GM08714 (cell line): ENCODE results near the gene FGL2.
A peak's percentile ranks its signal among the peaks of the same experiment; 100 is the strongest.
"Not testable (repeated sequence)": the region's sequence is repeated elsewhere in the genome, so short reads cannot be mapped to it uniquely, and the experiment has no call there.

Experiments used
- H3K4me3 ChIP-seq: fragments of 200-500 bp; sonication (Bioruptor generic); 2 replicates; pipeline ENCODE4 v1.5.1; 2014; ENCODE audit warnings: mild to moderate bottlenecking, low read length, inconsistent platforms
- ZNF274 ChIP-seq: IDR thresholded peaks from 2 replicates; pipeline ENCODE4 v1.6.1; 2012; ENCODE audit warnings: mild to moderate bottlenecking, low read depth, low read length

The FGL2 gene, protein sequence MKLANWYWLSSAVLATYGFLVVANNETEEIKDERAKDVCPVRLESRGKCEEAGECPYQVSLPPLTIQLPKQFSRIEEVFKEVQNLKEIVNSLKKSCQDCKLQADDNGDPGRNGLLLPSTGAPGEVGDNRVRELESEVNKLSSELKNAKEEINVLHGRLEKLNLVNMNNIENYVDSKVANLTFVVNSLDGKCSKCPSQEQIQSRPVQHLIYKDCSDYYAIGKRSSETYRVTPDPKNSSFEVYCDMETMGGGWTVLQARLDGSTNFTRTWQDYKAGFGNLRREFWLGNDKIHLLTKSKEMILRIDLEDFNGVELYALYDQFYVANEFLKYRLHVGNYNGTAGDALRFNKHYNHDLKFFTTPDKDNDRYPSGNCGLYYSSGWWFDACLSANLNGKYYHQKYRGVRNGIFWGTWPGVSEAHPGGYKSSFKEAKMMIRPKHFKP

DNA sequence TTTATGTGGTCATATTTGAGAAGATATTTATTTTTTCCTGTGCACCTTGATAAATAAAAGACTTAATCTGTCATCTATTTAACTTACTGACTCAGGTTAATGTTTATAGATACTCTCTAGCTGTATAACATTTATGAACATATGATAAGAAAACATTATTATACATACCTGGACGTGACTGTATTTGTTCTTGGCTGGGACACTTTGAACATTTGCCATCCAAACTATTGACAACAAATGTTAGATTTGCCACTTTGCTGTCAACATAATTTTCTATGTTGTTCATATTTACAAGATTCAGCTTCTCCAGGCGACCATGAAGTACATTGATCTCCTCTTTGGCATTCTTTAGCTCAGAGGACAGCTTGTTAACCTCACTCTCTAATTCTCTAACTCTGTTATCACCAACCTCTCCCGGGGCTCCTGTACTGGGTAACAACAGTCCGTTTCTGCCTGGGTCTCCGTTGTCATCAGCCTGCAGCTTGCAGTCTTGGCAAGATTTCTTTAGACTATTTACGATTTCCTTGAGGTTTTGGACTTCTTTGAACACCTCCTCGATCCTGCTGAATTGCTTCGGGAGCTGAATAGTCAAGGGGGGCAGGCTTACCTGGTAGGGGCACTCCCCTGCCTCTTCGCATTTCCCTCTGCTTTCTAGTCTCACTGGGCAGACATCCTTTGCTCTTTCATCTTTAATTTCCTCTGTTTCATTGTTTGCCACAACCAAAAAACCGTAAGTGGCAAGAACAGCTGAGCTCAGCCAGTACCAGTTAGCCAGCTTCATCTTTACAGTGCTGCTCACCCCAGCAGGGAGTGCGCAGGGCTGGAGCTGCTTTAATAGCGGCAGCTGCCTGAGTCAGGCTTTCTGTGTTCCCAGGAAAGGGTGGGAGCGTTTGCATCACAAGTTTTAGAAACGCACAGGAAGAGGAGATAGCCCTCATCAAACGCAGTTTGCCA is at the start of gene FGL2:
Gene FGL2 (minus strand): TSS at position 807 of the 954 bp plus-strand sequence. CDS start 26 bp downstream, at position 781.
- no peak for TF ChIP-seq ZNF274
- H3K4me3 ChIP-seq: peak within 1 kb of the TSS; percentile 56; the same call in 1 of the 2 replicates

DNA sequence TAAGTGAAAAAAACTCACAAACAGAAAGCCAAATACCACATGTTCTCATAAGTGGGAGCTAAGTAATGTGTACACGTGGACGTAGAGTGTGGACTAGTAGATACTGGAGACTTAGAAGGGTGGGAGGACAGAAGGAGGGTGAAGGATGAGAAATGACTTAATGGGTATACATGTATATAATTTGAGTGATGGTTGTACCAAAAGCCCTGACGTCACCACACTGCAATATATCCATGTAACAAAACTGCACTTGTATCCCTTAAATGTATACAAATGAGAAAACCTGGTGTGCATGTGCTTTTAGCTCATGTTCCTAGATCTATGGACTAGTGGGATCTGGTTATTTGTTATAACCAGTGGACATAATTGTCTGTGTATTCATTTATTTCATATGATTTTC is 48.5 kb upstream of the FGL2 start:
- TF ChIP-seq ZNF274: no peak
- H3K4me3 ChIP-seq: no peak overlapping the region

DNA sequence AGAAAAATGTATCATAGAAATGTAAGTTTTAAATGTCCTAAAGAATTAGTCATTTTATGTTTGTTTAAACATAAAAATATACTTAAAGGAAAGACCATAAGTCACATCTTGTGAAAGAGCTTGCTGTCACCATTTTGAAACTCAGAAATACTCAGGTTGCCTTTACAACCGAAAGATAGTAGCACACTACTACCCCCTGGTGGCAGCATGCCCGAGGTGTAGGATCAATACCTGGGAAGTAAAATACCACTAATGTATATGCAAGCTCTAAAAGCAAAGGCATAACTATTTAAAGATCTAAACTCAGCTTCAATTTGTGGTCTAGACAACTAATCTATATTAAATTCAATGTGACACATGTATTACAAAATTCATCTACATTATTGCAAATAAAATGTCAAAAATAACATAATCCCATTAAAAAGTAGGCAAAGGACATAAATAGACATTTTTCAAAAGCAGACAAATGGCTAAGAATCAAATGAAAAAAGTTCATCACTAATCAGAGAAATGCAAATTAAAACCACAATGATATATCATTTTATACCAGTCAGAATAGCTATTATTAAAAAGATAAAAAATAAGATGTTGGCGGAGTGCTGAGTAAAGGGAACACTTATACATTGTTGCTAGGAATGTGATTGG is 47.7 kb upstream of the FGL2 start:
- H3K4me3 ChIP-seq: no peak overlapping the region
- no peak for TF ChIP-seq ZNF274

DNA sequence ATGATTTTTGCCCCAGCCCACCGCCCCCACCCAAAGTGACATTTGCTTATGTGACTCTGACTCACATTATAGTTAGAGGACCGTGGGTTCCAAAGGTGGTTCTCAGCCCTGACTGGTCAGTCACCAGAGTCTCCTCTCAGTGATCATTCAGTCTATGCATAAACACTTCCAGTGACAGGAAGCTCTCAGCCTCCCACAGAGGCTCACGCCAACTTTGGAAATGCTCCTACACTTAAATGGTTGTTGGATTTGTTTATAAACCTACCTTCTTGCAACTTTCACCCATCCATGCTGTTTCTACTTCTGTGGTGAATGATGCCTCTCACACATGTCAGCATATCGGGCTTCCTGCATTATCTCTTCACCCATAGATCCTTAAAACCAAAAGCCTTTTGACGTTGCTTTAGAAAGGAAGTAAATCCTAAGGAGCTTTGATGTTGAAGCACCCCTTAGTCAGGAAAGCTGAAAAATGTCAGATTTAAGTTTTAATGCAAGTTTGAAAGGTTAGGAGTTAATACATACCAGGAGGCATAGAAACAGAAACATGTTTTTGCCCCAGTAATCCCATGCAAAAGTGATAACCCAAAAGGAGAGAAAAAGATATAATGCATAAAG is 46.5 kb upstream of the FGL2 start:
- TF ChIP-seq ZNF274: no peak
- no peak overlapping the region for H3K4me3 ChIP-seq

DNA sequence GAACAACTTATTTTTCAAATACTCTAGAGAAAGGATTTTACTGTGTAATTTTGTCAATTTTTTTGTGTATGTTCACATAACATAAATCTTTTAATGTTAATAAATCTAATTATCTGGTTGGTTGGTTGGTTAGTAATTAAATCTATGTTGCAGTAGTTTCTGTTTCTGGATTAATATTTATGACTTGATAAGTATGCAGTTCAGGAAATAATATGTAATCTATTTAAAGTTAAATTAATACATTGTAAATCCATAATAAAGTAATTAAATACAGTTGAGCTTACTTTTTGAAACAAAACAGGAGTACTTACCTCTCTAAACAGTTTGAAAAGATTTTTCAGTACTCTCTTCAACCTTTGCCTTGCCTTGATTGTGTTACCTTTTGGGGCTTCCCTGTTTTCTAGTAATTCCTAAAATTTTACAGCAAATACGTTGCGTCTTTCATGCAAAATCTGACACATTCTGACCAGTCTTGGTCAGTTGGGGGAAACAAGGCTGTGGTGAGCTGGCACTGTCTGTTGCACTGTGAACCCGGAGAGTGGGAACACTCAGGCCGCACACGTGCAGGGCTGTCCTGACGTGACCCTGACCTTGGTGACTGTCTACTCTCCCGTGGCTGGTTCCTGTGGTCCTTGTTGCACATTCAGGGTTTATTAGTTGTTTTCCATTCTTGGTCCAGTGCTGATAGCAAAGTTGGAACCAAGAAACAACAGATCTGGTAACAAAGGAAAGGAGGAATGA is 45.6 kb upstream of the FGL2 start:
- TF ChIP-seq ZNF274: no peak

DNA sequence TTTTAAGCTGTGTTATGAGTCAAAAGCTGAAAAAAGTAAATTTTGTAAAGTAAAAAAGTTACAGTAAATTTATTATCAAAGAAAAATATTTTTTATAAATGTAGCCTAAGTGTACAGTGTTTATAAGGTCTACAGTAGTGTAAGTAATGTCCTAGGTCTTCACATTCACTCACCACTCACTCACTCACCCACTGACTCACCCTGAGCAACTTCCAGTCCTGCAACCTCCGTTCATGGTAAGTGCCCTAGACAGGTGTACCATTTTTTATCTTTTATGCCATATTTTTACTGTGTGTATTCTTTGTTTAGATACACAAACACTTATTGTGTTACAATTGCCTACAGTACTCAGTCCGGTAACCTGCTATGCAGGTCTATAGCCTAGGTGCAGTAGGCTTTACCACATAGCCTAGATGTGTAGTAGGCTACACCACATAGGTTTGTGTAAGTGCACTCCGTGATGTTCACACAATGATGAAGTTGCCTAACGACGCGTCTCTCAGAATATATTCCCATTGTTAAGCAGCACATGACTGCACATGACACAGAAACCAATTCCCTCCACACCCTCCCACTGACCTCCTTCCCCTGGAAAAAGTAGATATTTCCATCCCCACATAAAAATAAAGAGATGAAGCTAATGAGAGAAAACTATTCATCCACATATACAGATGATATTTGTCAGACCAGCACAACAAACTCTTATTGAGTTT is 44.8 kb upstream of the FGL2 start:
- no peak overlapping the region for H3K4me3 ChIP-seq
- TF ChIP-seq ZNF274: no peak

More for the DNA sequence above, 45.6 kb upstream of the FGL2 start:
- no peak overlapping the region for H3K4me3 ChIP-seq

DNA sequence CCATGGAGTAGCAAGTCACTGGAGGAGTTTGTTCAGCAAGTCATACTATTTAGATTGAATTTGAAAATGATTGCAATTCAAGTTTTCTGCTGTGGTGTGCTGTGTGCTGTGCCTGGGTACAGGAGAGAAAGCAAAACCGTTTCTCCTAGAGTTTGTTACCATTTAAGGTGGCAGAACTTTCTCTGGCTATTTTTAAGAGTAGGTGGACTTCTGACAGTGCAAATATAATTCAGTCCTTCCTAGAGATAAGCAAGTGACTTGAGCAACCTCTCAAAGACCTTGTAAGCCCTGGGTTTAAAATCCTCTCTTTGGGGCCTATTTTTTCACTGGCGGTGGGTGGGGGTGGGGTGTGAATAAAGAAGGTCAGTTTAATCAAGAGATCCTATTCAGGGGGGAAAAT is 42.9 kb upstream of the FGL2 start:
- no peak overlapping the region for H3K4me3 ChIP-seq
- TF ChIP-seq ZNF274: no peak

DNA sequence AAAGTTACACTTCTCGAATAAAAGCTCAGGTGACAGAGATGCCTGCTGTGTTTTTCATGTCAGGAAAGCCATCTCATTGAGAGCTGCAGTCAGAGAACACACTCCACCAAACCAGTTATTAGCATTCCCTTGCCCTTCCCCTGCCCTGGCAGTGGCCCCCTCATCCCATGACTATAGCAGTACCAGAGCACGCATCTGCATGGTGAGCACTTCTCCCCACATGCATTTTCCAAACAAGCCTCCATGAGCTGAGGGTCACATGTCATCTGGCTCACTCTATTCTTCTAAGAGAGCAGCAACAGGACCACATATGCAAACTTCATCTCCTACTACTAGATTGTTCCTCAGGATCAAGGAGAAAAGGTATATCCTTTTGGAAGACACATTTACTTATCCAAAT is 42.4 kb upstream of the FGL2 start:
- no peak overlapping the region for H3K4me3 ChIP-seq
- TF ChIP-seq ZNF274: no peak

DNA sequence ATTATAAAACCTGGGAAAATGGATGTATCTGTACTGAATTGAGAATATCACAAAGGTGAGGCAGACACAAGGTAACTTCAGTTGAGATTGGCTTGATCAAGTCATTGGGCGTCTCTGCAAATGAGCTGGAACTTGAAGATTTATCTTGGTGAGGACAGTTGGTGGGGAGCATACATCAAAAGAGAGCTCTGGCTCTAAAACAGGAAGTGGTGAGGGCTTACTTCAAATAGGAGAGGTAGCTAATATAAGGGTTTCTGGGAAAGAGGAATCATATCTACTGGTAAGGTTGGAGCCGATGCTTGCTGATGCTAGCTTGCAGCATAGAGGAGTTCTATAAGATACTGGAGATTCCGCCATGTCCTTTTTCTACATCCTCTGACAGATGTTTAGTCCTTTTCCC is 39.9 kb upstream of the FGL2 start:
- H3K4me3 ChIP-seq: no peak overlapping the region
- TF ChIP-seq ZNF274: no peak

DNA sequence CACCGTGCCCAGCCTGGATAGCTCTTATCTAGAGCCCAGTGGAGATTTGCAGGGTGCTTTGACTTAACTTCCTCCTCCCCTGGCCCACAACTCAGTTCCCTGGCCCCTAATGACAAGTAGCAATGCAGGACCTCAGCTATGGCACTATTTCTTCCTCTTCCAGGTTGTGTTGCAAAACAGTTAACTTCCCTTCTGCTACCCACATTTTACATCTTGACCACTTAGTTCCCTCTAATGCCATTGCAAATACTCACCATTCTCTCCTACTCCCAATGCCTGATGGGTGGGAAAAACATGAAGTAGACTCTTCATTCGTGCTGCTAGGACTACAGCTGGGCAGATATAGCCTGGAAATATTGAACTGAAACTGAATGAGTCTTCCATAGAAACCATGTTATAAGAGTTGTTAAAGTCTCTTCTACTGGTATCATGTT is 39.1 kb upstream of the FGL2 start:
- H3K4me3 ChIP-seq: no peak overlapping the region
- TF ChIP-seq ZNF274: no peak

DNA sequence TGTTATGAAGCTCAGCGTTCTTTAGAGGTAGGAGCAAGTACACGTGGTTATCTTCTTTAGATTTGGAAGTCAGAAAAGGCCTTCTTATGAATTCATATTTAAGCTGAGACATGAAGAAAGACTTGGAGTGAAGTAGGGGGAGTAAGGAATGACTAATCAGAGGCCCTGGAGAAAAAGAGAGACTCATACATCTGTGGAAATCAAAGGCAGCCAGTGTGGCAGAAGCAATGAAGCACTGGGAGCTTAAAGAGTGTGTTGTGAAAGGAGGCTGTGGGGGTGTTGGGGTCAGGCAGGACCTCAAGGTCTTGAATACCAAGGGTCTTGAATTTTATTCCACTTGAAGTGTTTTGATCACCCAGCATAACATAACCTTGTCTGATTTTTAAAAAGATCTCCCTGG is 35.7 kb upstream of the FGL2 start:
- TF ChIP-seq ZNF274: no peak
- no peak overlapping the region for H3K4me3 ChIP-seq

DNA sequence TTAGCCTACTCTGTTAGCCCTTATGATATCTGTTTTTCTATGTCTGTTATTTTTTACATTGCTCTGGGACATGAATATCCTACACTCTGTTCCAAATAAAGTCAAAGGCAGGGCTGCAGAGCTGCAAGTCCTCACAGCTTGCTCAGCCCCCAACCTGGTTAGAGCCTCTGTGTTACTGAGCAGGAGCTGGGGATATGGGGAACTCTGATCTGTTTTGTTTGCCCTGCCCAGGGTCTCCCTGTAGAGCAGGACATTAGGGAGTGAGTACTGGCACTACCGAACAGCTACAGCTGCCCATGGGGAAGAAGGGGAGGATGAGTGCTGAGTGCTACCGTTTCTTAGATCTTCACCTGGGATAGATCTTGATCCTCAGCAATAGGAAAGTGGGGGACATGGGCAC is 32.8 kb upstream of the FGL2 start:
- H3K4me3 ChIP-seq: no peak overlapping the region
- no peak for TF ChIP-seq ZNF274

DNA sequence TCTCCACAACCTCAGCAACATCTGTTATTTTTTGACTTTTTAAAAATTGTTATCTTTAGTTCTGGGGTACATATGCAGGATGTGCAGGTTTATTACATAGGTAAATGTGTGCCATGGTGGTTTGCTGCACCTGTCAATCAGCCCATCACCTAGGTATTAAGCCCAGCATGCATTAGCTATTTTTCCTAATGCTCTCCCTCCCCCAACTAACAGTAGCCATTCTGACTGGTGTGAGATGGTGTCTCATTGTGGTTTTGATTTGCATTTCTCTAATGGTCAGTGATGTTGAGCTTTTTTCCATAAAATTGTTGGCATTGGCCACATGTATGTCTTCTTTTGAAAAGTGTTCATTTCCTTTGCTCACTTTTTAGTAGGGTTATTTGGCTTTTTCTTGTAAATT is 29.2 kb upstream of the FGL2 start:
- not testable (repeated sequence) for H3K4me3 ChIP-seq
